SU-DHL-6 (cell line): ENCODE data around the gene SNTG2.

ENCODE experiments used
- H2AFZ ChIP-seq: fragments of 200-600 bp; sonication (generic); 2 replicates; pipeline ENCODE4 v1.6.1; 2014; ENCODE audit warnings: low read depth, mild to moderate bottlenecking, moderate library complexity, mixed read lengths, antibody characterized with exemption, low read length; ENCODE audit not compliant: severe bottlenecking
- H3F3A ChIP-seq: fragments of 200-600 bp; shearing (Covaris generic); 2 replicates; pipeline ENCODE4 v1.6.0; 2016; ENCODE audit warnings: antibody characterized with exemption, mild to moderate bottlenecking; ENCODE audit not compliant: insufficient read depth
- H3K27ac ChIP-seq: fragments of 200-600 bp; sonication (generic); 2 replicates; pipeline ENCODE4 v1.5.1; 2016; ENCODE audit warnings: low read depth, mild to moderate bottlenecking, low read length, moderate library complexity, mixed read lengths
- H3K27me3 ChIP-seq: fragments of 200-600 bp; sonication (generic), shearing (Covaris generic); 2 replicates; pipeline ENCODE4 v1.6.0; 2014; ENCODE audit warnings: mild to moderate bottlenecking, low read length
- H3K36me3 ChIP-seq: fragments of 200-600 bp; sonication (generic); 2 replicates; pipeline ENCODE4 v1.6.1; 2014; ENCODE audit warnings: mild to moderate bottlenecking, low read length, mixed read lengths
- H3K4me2 ChIP-seq: fragments of 300-600, 200-600 bp; shearing (Covaris generic), sonication (generic); 2 replicates; pipeline ENCODE4 v1.6.0; 2014; ENCODE audit warnings: low read length, low read depth, mild to moderate bottlenecking; ENCODE audit not compliant: poor library complexity, severe bottlenecking
- H3K4me3 ChIP-seq: fragments of 200-600 bp; sonication (generic); 2 replicates; pipeline ENCODE4 v1.5.1; 2014; ENCODE audit warnings: antibody characterized with exemption, low read length, mild to moderate bottlenecking, mixed read lengths; ENCODE audit not compliant: insufficient read depth, poor library complexity, severe bottlenecking
- H3K79me2 ChIP-seq: fragments of 200-600 bp; sonication (generic); 2 replicates; pipeline ENCODE4 v1.6.1; 2014; ENCODE audit warnings: mild to moderate bottlenecking, low read length, moderate library complexity; ENCODE audit not compliant: insufficient read depth
- H3K9ac ChIP-seq: fragments of 200-600 bp; sonication (generic); 2 replicates; pipeline ENCODE4 v1.7.0; 2014; ENCODE audit warnings: mild to moderate bottlenecking, low read length
- H3K9me2 ChIP-seq: fragments of 200-600 bp; sonication (generic); replicated peaks from 2 replicates; pipeline ENCODE4 v1.6.1; 2014; ENCODE audit warnings: low read length; ENCODE audit not compliant: insufficient read depth
- H3K9me3 ChIP-seq: fragments of 200-600 bp; sonication (generic); 2 replicates; pipeline ENCODE4 v1.6.1; 2014; ENCODE audit warnings: low read length, mixed read lengths; ENCODE audit not compliant: insufficient read depth
- H4K20me1 ChIP-seq: fragments of 200-600 bp; sonication (generic); 2 replicates; pipeline ENCODE4 v1.6.1; 2014; ENCODE audit warnings: low read depth, mild to moderate bottlenecking, antibody characterized with exemption, low read length, moderate library complexity, mixed read lengths
- CTCF ChIP-seq: fragments of 200-600 bp; sonication (generic); IDR thresholded peaks from one replicate; pipeline ENCODE4 v1.5.1; 2017; ENCODE audit warnings: antibody characterized with exemption, mild to moderate bottlenecking, low read length, moderate library complexity; ENCODE audit not compliant: insufficient read depth, poor library complexity, severe bottlenecking
- EZH2phosphoT487 ChIP-seq: fragments of 200-600 bp; sonication (generic), shearing (Covaris generic); conservative IDR thresholded peaks from 2 replicates; pipeline ENCODE4 v1.6.1; 2018; ENCODE audit warnings: mild to moderate bottlenecking, antibody characterized with exemption, low read length, moderate library complexity, mixed read lengths

Gene SNTG2

GRCh38 chr2:1152375-1152774, 201.7 kb downstream of the SNTG2 start:
- Histone ChIP-seq H3K9me2 (no peaks in the 10 kb centered on the region), H3K4me2 (no peak overlapping the region), H3K27me3 (no peaks in the 10 kb centered on the region), H3K27ac (no peak overlapping the region), H3F3A (no peaks in the 10 kb centered on the region), H4K20me1 (no peaks in the 10 kb centered on the region), H3K4me3 (no peak overlapping the region), H2AFZ (no peak overlapping the region), H3K79me2 (no peaks in the 10 kb centered on the region), H3K36me3 (no peaks in the 10 kb centered on the region), H3K9me3 (no peaks in the 10 kb centered on the region), H3K9ac (no peak overlapping the region)
- no peak for TF ChIP-seq CTCF
- no peak for TF ChIP-seq EZH2phosphoT487

- Histone ChIP-seq H4K20me1 (no peaks in the 10 kb centered on the region), H3K36me3 (no peaks in the 10 kb centered on the region), H3K9me2 (no peaks in the 10 kb centered on the region), H3K27ac (no peak overlapping the region), H3K9ac (no peak overlapping the region), H3K4me2 (no peak overlapping the region), H2AFZ (no peak overlapping the region), H3K27me3 (no peaks in the 10 kb centered on the region), H3F3A (no peaks in the 10 kb centered on the region), H3K9me3 (no peaks in the 10 kb centered on the region), H3K79me2 (no peaks in the 10 kb centered on the region), H3K4me3 (no peak overlapping the region)
- no peak for TF ChIP-seq CTCF
- TF ChIP-seq EZH2phosphoT487: no peak
Measured at GRCh38 chr2:1153920-1154319, 203.3 kb downstream of the SNTG2 start.

- Histone ChIP-seq H3F3A (no peaks in the 10 kb centered on the region), H3K27me3 (no peaks in the 10 kb centered on the region), H3K4me2 (no peak overlapping the region), H3K9me2 (no peaks in the 10 kb centered on the region), H3K9me3 (no peaks in the 10 kb centered on the region), H3K36me3 (no peaks in the 10 kb centered on the region), H3K9ac (no peak overlapping the region), H3K27ac (no peak overlapping the region), H2AFZ (no peak overlapping the region), H4K20me1 (no peaks in the 10 kb centered on the region), H3K79me2 (no peaks in the 10 kb centered on the region), H3K4me3 (no peak overlapping the region)
- TF ChIP-seq EZH2phosphoT487 (no peak), CTCF (no peak)
Measured at GRCh38 chr2:1154710-1155594, 204.3 kb downstream of the SNTG2 start.
